Panc1 (cell line): ENCODE results near the gene TINAG.

Experiments
- TCF7L2 ChIP-seq: IDR thresholded peaks from 2 replicates; pipeline ENCODE4 v1.6.1; 2011; ENCODE audit warnings: mild to moderate bottlenecking, low read depth, low read length, inconsistent platforms
- TF ChIP-seq, protein P1 (sequence below): fragments of 450-650 bp; IDR thresholded peaks from 2 replicates; pipeline ENCODE4 v1.5.1; 2017; ENCODE audit warnings: mild to moderate bottlenecking

DNA sequence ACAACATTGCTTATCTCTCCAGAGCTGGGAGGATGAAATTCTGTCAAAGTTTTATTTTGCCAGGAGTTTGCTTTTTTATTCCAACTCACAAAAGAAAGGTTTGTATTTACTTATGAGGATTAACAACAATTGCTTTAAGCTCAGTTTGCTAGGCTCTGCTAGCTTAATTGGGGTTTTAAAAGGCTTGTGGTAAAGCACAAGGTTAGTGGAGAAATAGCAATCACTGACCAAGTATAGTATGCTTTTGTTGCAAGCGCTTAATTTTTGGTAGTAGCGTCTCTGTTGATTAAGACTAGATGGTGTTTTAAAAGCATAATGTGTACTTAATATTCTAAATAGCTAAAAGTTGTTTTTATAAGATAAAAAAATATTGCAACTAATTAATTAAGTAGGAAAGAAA is 45.7 kb downstream of the TINAG start:
- TF ChIP-seq, protein P1, sequence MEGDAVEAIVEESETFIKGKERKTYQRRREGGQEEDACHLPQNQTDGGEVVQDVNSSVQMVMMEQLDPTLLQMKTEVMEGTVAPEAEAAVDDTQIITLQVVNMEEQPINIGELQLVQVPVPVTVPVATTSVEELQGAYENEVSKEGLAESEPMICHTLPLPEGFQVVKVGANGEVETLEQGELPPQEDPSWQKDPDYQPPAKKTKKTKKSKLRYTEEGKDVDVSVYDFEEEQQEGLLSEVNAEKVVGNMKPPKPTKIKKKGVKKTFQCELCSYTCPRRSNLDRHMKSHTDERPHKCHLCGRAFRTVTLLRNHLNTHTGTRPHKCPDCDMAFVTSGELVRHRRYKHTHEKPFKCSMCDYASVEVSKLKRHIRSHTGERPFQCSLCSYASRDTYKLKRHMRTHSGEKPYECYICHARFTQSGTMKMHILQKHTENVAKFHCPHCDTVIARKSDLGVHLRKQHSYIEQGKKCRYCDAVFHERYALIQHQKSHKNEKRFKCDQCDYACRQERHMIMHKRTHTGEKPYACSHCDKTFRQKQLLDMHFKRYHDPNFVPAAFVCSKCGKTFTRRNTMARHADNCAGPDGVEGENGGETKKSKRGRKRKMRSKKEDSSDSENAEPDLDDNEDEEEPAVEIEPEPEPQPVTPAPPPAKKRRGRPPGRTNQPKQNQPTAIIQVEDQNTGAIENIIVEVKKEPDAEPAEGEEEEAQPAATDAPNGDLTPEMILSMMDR = no peak
- TF ChIP-seq TCF7L2 = no peak
